GM21786 (cell line): ENCODE measurements around the gene LMF1.
"Not testable (repeated sequence)": the region's sequence is repeated elsewhere in the genome, so short reads cannot be mapped to it uniquely, and the experiment has no call there.

Source experiments
- ATAC-seq: cut with Tn5 transposase; IDR thresholded peaks from one replicate; pipeline ENCODE4 v1.9.1; 2021; ENCODE audit not compliant: unreplicated experiment

Gene LMF1

DNA sequence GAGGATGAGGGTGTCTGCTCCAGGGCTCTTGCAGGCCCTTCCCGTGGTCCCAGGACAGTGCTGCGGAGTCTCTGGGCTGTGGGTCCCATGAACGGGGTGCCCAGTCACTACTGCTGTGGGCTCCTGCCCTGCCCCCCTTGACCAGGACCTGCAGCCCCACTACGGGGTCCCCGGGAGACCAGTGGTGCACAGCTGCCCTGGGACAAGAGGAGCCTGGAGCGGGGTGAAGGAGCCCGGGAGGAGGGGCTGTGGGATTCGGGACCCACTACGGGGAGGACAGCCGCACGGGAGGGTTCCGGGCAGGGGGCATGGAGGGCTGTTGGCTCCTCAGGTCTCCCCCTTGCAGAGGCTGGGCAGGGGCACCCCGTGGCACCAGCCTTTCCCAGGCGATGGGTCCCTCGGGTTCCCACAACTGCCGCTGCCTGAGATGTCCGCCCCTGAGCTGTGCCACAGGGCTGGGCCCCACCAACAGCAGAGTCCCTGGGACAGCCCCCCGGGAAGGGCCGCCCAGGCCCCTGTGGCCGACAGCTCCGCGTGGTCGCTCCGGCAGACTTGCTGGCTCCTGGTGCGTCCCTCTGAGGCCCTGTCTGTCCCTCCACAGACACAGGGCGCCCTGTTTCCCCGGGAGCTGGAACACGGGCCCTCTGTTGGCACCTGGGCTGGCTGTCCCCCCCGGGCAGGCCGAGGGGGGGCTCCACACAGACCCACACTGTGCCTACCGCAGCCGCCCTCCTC is 118.2 kb downstream of the LMF1 start:
- ATAC-seq, result no peak

DNA sequence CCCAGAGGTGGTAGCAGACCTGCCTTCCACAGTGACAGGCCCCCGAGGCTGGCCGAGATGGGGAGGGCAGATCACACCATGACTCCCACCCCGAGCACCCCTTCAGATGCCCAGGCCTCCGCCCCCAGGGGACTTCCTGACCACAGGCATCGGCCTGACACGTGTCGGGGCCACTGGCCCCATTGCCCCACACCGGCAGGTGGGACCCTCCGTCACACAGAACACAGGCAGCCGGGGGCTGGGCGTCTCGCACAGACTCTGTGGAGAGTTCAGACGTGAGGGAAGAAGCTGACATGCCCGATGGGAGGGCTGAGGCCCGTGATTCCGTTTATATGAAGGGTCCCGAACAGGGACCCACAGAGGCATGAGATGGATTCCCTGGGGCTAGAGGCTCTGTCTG is 118.9 kb downstream of the LMF1 start:
- no peak for ATAC-seq

DNA sequence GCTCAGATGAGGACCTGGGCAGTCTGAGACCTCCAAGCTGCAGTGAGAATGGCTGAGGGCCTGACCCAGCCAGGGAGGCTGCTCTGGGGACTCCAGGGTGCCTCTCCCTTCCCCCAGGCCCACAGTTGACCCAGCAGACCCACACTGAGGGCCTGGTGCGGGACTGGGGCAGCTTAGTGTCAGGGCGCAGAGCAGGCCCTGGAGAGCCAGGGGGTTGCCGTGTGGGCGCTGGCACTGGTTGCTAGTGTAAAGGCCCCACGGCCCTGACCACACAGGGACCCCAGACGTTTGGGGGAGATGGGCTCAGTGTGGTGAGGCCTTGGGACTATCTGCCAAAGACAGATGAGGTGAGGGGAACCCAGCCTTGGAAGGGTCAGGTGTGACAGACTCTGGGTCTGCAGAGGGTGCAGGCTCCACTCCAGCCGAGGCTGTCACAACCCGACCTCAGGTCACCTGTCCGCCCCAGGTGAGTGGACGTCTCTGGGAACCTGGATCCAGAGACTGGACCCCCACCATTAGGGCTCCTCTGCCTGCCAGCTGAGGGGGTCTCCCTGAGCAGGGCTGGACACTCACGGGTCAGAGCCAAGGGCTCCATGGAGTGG is 119.5 kb downstream of the LMF1 start:
- no peak for ATAC-seq

DNA sequence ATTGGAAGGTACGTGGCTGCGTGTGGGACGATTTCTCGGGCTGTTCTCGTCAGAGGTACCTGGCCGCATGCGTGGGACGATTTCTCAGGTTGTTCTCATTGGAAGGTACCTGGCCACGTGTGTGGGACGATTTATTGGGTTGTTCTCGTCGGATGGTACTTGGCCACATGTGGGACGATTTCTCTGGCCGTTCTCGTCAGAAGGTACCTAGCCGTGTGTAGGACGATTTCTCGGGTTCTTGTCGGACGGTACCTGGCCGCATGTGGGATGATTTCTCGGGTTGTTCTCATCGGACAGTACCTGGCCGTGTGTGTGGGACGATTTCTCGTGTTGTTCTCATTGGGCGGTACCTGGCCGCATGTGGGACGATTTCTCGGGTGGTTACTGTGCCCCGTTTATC is 120.1 kb downstream of the LMF1 start:
- no peak for ATAC-seq

DNA sequence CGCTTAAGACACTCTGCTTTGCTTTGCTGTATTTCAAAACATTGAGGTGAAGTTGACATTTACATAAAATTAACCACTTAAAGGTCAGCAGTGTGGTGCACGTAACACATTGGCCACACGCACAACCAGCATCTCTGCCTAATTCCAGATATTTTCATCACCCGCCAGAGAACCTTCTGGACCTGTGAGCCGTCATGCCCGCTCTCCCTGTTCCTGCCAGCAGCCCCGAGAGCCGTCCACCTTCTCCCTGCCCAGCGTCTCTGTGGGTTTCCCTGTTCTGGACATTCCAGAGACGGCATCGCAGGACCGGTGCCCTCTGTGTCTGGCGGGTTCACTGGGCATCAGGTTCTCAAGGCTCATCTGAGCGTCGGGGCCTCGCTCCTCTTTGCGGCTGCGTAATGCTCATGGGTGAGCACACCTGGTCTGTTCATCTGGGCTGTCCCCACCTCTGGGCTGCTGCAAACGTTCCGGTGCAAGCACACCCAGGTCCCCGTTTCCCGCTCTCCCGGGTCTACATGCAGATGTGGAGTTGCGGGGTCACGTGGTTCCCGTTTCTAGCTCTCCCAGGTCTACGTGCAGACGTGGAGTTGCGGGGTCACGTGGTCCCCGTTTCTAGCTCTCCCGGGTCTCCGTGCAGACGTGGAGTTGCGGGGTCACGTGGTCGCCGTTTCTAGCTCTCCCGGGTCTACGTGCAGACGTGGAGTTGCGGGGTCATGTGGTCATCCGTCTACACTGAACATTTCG is 122.1 kb downstream of the LMF1 start:
- ATAC-seq, result no peak

DNA sequence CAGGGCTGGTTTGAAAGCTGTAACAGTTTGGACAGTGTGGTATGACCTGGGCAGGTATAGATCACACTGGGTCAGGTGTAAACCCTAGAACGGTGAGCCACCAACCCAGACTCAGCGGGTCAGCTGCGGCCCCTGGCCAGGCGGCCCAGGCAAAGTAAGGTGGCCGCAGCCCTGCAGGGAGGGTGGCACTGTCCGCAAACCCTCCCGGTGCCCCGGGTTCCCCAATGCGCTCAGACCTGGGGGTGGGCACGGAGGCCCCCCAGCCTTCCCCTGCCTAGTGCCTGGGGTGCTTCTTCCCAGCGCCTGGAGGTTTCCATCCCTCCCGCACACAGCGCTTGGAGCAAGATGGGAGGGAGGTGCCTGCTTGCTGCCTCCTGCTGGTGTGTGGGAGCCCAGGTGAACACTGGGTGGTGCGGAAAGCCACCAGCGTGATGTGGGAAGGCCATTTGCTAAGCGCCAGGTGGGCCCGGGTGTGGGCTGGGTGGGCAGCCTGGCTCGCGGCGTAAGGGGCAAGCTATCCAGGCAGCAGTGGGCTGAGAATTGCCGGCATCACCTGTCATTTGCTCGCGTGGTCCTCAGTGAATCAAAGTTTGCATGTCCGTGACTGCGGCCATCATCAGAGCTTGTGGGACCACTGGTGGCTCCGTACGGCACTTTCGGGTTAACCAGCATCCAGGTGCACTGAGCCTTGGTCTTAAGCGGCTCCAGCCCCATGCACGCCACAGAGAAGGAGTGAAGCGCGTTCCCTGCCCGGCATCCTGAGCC is 122.9 kb downstream of the LMF1 start:
- no peak for ATAC-seq

DNA sequence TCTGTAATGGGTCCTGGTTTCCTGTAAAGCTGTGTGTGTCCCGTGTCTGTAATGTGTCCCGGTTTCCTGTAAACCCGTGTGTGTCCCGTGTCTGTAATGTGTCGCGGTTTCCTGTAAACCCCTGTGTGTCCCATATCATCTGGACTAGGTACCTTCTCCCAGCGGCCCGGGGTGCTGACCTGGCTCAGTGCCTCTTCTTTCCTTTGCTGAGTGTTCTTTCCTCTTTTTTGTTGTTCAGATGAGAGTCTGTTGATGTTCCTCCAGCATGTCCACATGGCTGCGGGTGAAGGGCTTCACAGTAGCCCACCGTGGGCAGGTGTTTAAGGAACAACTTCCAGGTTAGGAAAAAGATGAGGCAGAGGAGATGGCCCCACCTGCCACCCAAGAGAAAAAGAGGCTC is 123.6 kb downstream of the LMF1 start:
- no peak for ATAC-seq

DNA sequence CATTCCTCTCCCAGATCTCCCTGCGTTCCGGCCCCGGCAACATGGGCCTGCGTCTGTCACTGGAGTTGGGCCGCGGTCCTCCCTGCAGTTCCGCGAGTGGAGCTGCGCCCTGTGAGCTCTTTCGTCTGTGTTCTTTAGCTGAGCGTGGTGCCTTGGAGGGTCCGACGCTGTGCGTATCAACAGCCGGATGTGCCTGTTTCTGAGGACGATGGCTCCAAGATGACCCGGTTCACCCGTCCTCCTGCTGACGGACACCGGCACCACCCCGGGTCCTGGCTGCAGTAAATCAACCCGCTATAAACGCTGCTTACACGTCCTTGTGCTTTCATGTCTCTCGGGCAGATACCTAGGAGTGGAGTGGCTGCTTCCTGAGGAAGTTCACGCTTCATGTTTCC is 125.4 kb downstream of the LMF1 start:
- no peak for ATAC-seq

DNA sequence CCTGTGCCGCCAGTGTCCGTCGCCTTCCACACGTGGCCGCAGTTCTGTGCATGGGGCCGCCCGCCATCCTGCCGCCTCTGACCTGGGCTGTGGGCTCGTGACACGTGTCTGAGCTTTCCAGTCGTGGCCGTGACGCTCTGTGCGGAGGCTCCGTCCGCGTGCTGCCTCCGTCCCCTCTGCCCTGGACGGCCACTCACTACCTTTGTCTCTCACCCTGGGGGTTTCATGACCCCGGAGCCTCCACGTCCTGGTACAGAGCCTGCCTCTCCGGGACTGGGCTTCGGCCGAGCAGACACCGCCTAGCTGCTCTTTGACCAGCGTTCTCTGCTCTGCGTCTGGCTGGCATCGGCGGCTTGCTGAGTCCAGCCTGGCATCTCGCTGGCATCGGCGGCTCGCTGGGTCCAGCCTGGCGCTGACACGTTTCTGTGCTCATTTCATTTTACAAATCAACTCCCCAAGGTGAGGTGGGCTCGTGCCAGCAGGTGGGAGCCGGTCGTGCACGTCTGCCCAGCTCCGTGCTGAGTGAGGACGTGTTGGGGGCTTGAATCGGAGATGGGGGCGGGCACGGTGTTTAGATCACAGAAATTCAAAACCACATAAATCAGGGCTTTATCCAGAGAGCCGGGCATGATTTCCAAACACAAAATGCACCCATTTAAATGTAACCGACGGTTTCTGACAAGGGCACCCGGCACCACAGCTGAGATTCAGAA is 126.0 kb downstream of the LMF1 start:
- ATAC-seq, result no peak

DNA sequence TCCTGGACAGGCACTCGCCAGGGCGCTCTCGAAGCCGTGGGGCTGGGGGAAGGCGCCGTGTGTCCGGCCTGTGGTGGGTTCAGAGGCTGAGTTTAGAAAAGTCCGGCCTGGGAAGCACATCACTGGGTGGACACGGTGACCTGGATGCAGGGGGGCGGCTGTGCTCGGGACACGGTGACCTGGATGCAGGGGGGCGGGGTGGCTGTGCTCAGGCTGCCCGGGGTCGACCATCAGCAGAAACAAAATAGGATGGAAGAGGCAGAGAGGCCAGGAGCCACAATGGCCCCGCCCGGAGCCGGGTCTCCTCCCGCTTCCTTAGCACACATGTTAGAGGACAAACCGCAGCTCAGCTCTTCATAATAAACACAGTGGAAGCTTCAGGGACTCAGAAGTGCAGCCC is 127.0 kb downstream of the LMF1 start:
- ATAC-seq, result no peak

DNA sequence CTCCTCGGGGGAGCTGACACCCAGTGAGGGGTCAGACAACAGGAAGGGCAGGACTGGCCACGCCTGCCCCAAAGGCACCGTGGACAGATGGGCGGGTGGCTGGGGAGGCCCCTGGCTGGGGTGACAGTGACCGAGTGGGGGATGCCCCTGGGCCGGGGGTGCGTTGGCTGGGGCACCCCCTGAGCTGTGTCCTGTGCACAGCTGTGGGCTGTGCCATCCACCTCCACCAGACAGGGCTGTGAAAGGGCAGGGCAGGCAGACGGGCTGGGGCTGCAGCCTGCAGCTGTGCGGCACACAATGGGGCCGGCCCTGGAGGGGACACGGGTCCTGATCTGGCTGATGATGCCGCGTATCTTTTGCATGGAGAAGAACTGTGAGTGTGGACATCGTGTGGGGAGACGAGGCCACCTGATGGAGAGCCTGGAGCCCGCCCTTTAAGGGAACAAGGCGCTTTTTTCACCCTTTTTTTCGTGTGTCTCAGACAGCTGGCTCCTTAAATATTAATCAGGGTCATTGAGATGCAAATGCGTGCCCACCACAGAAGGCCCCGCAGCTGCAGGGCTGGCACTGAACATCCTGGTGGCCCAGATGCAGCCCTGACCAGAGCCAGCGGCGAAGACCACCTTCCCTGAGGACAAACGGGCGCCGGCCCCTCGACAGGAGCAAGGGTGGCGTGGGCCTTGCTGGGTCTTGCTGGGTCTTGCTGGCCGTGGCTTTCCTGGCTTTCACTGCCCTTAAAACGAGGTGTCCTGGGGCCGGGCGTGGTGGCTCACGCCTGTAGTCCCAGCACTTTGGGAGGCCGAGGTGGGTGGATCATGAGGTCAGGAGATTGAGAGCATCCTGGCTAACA is 127.8 kb downstream of the LMF1 start:
- ATAC-seq, result no peak

DNA sequence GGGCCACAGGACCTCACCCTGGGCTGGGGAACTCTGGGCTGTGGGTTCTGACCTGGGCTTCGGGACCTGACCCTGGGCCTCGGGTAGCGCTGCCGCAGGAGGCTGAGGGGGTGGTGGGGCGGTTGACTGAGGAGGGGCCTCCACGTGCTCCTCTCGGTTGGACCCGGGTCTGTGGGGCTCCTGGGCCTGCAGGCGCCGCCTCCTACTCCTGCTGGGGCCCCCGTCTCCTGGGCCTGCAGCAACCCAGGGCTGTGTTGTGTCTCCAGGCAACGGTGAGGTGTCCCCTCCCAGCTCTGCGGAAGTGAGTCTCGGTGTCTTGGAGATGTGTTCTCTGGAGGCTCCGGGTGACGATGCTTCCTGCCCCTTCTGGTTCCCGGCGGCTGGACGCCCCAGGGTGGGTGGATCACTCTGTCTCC is 128.7 kb downstream of the LMF1 start:
- ATAC-seq, result no peak

DNA sequence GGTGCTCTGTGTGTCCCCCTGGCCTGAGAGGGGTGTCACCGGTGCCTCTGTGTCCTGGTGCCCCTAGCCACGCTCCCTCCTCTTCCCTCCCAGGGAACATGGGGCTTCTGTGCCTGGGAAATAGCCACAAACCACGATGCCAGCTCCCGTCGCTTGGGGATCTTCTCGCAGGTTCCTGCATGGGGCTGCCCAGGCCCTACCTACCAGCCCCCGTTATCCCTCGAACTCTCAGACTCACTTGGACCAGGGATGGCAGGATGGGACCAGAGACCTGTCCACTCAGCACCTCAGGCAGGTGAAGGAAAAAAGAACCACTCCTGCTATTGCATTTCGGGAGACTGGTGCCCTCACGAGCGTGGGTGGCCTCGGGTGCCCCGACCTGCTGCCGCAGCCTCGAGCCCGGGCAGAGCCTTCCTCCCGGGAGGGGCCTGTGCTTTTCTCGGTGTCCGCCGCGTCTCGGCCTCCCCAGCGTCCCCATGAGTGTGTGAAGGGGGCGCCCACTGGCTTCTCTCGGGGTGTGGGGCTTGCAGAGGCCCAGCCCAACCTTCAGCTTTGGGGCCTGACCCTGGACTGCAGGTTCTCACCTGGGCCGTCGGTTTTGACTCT is 129.2 kb downstream of the LMF1 start:
- no peak for ATAC-seq

DNA sequence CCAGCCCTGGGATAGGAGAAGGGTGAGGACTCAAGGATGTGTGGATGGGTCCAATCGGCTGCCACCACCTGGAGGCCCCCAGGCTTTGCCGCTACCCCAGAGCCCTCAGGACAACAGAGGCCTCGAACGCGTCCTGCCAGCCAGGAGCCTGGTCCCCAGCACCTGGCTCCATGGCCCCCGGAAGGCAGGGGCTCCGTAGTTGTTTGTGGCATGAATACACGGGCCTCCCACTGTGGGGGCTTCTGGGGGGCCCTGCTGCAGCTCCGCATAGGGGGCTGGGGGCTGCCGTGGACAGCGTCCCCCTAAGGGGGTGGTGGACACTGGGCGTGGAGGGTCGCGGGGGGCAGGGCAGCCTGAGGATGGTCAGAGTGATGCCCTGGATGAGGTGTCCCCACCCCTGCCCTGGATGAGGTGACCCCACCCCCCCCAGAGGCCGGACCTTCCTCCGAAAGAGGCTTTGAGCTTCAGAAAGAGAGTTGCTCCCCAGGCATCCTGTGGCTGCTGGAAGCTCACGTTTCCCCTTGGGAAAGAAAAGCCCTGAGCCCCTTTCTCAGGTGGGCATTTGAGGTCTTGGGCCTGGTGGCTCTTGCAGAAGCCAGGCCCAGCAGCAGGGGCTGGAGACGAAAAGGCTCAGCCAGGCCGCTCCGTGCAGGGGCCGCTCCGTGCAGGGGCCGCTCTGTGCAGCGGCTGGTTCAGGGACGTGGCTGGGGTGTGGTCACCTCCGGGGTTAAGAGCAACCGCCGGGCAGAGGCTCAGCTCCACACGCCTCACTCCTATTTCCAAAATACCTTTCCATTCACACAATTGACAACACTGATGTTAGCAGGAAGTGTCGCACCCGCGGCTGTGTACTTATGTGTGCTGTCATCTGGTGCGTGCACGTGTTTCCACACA is 130.0 kb downstream of the LMF1 start:
- no peak for ATAC-seq

DNA sequence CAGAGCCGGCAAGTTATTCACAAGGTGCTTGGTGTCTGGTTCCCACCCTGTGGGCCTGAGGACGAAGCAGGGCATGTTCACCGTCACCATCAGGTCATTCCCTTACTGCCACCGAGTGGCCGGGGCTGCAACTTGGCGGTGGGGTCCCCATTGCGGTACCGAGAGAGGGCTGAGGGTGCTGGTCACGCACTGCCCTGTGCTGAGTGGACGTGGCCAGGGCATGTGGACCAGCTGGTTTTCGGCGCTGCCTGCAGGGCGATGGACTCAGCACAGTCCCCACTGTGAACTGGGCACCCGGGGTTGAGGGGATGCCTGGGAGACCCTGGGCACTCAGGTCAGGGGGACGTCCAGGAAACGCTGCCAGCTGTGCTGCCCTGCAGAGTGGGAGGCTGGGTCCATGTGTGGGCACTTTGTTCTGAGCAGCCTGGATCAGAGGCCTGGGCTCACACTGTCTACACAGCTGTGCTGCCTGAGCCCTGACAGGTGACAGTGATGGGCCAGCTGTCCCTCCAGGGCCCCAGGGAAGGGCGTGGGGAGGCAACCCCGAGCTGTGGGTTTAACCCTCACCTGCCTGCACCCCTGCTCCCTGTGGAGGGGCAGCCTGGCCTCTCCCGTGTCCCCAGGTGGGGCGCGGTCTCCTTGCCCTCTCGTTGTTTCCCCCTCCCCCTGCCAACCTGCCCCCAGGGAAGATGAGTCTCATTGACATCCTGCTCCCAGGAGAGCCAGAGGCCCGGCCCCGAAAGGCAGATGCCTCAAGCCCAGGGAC is 131.0 kb downstream of the LMF1 start:
- ATAC-seq, result no peak

DNA sequence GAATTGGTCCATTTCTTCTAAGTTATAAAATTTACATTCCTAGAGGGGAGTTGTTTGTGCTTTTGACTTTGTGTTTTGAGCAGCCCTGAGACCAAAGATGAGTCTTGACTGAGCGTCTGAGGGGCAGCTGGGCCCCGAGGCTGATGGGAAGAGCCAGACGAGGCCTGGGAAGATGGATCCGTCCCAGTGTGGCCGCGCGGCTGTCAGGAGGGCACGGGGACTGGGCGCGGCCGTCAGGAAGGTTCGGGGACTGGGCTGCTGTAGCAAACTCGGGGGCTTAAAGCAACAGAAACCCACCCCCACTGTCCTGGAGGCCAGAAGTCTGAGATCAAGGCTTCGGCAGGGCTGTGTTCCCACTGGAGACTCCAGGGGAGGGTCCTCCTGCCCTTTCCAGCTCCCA is 132.0 kb downstream of the LMF1 start:
- no peak for ATAC-seq

DNA sequence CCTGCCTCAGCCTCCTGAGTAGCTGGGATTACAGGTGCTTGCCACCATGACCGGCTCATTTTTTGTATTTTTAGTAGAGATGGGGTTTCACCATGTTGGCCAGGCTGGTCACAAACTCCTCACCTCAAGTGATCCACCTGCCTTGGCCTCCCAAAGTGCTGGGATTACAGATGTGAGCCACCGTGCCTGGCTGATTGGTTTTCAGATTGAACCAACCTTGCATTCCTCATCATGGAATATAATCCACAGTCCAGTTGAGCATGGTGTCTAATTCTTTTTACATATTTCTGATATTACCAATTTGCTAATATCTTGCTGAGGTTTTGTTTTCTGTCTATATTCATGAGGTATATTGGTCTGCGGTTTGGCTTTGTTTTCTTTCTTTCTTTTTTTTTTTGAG is 134.0 kb downstream of the LMF1 start:
- ATAC-seq, result not testable (repeated sequence)

DNA sequence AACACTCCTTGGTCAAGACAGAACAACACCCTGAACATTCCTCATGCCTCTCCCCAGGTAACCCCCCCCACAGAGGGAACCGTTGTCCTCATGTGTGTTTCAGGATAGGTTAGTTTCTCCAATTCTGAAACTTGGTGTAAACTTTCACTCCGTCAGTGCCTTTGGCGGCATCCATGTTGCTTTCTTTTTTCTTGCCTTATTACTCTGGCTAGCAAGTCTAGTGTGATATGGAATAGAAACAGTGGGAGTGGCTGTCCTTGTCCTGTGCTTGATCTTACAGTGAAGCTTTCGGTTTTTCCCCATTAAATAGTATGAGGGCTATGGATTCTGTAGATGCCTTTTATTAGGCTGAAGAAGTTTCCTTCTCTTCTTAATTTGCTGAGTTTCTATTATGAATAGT is 134.6 kb downstream of the LMF1 start:
- no peak for ATAC-seq
